ENCODE data around the gene NID1. TPM values are rescaled to one million over a fixed set of nuclear protein-coding genes. Genes with fewer than 3 reads are reported as not detected.

Gene NID1
- total RNA-seq, 1 experiment from 2014 or later = 19.2 TPM

DNA sequence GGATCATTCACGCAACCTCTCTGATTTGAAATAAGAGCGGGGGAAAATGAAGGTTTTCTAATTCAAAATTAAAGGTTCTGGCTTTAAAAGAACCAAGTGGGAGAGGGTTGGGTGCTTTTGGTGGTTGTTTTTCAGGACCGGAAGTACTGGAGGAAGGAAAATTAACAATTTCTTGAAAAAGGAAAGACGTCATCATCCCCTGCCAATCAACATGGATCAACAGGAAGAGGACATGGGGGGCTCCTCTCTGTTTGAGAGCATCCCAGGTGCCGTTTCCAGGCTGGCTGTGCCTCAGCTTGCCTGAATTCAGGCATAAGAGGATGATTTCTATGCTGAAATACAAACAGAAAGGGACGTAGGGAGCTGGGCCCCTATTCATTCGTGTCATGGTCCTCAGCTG, 21.6 kb upstream of the NID1 start:
- CTCF ChIA-PET = no interaction called here
- H3K4me1 Mint-ChIP-seq = peaks cover 5% of the 10 kb centered on the region; the same call in 1 of the 2 replicates
- no peaks in the 10 kb centered on the region for H3K36me3 Mint-ChIP-seq
- H3K9me3 Mint-ChIP-seq = peaks cover 3% of the 10 kb centered on the region; the same call in 1 of the 2 replicates
- DNase-seq (ENCODE audit: low spot score) (no peak), ATAC-seq (no peak)
- TF ChIP-seq GRHL2 (CRISPR knock-in tag; IDR thresholded peaks at IDR 0.05; ENCODE audit: insufficient replicate concordance, severe bottlenecking) (no peak), ZNF671 (CRISPR knock-in tag; IDR thresholded peaks at IDR 0.05) (no peak), PRRX2 (CRISPR knock-in tag; IDR thresholded peaks at IDR 0.05) (no peak), FOXJ3 (CRISPR knock-in tag; IDR thresholded peaks at IDR 0.05; ENCODE audit: borderline replicate concordance) (no peak), ZNF423 (CRISPR knock-in tag; IDR thresholded peaks at IDR 0.05) (no peak), ZNF219 (CRISPR knock-in tag; IDR thresholded peaks at IDR 0.05; ENCODE audit: borderline replicate concordance) (no peak), JUN (CRISPR knock-in tag; IDR thresholded peaks at IDR 0.05) (no peak), MYBL2 (CRISPR knock-in tag; IDR thresholded peaks at IDR 0.05) (no peak), ATF1 (CRISPR knock-in tag; IDR thresholded peaks at IDR 0.05) (no peak), ZNF317 (CRISPR knock-in tag; IDR thresholded peaks at IDR 0.05; ENCODE audit: borderline replicate concordance, low read depth) (no peak), NFATC4 (CRISPR knock-in tag; IDR thresholded peaks at IDR 0.05) (no peak)
- TF ChIP-seq, protein P1, sequence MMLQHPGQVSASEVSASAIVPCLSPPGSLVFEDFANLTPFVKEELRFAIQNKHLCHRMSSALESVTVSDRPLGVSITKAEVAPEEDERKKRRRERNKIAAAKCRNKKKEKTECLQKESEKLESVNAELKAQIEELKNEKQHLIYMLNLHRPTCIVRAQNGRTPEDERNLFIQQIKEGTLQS (CRISPR knock-in tag; conservative IDR thresholded peaks at IDR 0.05) = no peak
- TF ChIP-seq, protein P2, sequence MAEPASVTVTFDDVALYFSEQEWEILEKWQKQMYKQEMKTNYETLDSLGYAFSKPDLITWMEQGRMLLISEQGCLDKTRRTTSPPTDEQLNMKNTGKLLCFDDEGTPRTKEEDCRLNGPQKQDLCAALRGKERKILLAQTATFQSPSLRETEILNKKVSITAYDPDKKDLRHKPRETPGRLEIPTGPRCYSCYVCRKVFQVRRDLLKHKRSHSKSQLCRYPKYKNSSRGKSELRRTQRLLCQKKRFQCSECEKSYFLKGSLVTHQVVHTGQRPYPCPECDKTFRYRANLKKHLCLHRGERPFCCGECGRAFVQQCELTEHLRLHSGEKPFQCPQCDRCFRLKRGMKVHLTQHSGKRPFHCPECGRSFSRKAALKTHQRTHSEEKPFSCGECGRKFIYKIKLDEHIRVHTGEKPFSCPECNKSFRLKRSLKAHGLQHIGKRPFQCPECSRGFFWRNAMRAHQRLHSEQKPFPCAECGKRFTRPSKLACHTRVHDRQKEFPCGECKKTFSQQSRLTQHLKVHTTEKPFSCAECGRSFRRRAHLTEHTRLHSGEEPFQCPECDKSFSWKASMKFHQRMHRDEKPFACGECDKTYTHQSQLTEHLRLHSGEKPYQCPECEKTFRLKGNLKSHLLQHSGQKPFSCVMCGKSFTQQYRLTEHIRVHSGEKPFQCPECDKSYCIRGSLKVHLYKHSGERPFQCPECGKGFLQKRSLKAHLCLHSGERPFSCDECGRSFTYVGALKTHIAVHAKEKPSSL (CRISPR knock-in tag; conservative IDR thresholded peaks at IDR 0.05) = no peak
- H3K27me3 Mint-ChIP-seq (ENCODE audit: low read depth) = no peaks in the 10 kb centered on the region; the same call in 1 of the 2 replicates
- H3K4me3 Mint-ChIP-seq = no peak overlapping the region
- POLR2A ChIA-PET = no interaction called here
- H3K27ac Mint-ChIP-seq = no peak overlapping the region

DNA sequence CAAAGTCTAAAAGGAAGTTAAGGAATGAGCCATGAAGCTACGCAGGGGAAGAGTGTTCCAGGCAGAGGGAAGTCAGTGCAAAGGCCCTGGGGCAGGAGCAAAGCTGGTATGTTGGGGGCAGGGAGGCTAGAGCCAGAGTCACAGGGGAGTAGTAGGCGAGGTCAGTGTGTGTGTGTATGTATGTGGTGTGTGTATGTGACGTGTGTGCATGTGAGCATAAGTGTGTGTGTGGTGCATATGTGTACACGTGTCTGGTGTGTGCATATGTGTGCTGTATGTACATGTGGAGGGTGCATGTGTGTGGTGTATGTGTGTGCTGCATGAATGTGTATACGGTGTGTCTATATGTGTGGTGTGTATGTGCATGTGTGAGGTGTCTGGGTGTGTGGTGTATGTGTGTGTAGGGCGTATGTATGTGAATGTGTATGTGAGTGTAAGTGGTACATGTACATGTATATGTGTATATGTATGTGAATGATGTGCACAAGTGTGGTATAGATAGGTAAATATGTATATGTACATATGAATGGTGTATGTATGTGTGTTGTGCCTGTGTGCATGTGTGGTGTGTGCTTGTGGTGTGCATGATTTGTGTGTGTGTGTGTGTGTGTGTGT, 20.8 kb upstream of the NID1 start:
- ChIA-PET CTCF (no interaction called here), POLR2A (no interaction called here)
- DNase-seq (ENCODE audit: low spot score) (no peak), ATAC-seq (no peak)
- Mint-ChIP-seq H3K4me1 (peaks cover 5% of the 10 kb centered on the region; the same call in 1 of the 2 replicates), H3K27me3 (ENCODE audit: low read depth) (no peaks in the 10 kb centered on the region; the same call in 1 of the 2 replicates), H3K27ac (no peak overlapping the region), H3K4me3 (no peak overlapping the region), H3K9me3 (peaks cover 3% of the 10 kb centered on the region; the same call in 1 of the 2 replicates), H3K36me3 (no peaks in the 10 kb centered on the region)
- TF ChIP-seq CREM (CRISPR knock-in tag; IDR thresholded peaks at IDR 0.05) = no peak
- TF ChIP-seq GTF2I (CRISPR knock-in tag; conservative IDR thresholded peaks at IDR 0.05) = 0 out of 2 replicates have a peak, but pooled peaks have one; percentile 35

DNA sequence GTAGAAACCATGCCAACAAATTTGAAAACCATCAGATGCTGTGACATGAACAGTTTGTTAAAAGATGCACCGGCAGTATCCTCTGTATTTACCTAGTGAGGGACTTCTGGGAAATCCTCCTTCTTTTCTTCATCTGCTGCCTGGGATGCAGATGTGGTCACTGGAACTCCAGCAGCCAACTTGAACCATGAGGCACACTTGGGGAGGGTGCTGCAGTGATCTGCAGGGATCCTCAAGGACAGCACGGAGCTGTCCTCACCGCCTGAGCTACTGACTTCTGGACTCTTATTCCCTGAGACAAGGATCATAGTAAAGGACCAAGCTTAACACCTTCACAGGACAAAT, 19.5 kb upstream of the NID1 start:
- H3K4me3 Mint-ChIP-seq = no peak overlapping the region
- H3K4me1 Mint-ChIP-seq = peaks cover 5% of the 10 kb centered on the region; the same call in 1 of the 2 replicates
- no peaks in the 10 kb centered on the region for H3K36me3 Mint-ChIP-seq
- no peak for ATAC-seq
- DNase-seq (ENCODE audit: low spot score) = no peak
- peaks cover 3% of the 10 kb centered on the region; the same call in 1 of the 2 replicates for H3K9me3 Mint-ChIP-seq
- no peaks in the 10 kb centered on the region; the same call in 1 of the 2 replicates for H3K27me3 Mint-ChIP-seq (ENCODE audit: low read depth)
- ChIA-PET POLR2A (no interaction called here), CTCF (no interaction called here)
- no peak overlapping the region for H3K27ac Mint-ChIP-seq
- TF ChIP-seq ZNF138 (CRISPR knock-in tag; conservative IDR thresholded peaks at IDR 0.05) (no peak), SMAD4 (CRISPR knock-in tag; IDR thresholded peaks at IDR 0.05) (no peak)
- TF ChIP-seq, protein P3, sequence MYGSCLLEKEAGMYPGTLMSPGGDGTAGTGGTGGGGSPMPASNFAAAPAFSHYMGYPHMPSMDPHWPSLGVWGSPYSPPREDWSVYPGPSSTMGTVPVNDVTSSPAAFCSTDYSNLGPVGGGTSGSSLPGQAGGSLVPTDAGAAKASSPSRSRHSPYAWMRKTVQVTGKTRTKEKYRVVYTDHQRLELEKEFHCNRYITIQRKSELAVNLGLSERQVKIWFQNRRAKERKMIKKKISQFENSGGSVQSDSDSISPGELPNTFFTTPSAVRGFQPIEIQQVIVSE (CRISPR knock-in tag; IDR thresholded peaks at IDR 0.05; ENCODE audit: borderline replicate concordance) = no peak
- TF ChIP-seq, protein P4, sequence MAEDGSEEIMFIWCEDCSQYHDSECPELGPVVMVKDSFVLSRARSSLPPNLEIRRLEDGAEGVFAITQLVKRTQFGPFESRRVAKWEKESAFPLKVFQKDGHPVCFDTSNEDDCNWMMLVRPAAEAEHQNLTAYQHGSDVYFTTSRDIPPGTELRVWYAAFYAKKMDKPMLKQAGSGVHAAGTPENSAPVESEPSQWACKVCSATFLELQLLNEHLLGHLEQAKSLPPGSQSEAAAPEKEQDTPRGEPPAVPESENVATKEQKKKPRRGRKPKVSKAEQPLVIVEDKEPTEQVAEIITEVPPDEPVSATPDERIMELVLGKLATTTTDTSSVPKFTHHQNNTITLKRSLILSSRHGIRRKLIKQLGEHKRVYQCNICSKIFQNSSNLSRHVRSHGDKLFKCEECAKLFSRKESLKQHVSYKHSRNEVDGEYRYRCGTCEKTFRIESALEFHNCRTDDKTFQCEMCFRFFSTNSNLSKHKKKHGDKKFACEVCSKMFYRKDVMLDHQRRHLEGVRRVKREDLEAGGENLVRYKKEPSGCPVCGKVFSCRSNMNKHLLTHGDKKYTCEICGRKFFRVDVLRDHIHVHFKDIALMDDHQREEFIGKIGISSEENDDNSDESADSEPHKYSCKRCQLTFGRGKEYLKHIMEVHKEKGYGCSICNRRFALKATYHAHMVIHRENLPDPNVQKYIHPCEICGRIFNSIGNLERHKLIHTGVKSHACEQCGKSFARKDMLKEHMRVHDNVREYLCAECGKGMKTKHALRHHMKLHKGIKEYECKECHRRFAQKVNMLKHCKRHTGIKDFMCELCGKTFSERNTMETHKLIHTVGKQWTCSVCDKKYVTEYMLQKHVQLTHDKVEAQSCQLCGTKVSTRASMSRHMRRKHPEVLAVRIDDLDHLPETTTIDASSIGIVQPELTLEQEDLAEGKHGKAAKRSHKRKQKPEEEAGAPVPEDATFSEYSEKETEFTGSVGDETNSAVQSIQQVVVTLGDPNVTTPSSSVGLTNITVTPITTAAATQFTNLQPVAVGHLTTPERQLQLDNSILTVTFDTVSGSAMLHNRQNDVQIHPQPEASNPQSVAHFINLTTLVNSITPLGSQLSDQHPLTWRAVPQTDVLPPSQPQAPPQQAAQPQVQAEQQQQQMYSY (CRISPR knock-in tag; IDR thresholded peaks at IDR 0.05) = no peak
- TF ChIP-seq, protein P5, sequence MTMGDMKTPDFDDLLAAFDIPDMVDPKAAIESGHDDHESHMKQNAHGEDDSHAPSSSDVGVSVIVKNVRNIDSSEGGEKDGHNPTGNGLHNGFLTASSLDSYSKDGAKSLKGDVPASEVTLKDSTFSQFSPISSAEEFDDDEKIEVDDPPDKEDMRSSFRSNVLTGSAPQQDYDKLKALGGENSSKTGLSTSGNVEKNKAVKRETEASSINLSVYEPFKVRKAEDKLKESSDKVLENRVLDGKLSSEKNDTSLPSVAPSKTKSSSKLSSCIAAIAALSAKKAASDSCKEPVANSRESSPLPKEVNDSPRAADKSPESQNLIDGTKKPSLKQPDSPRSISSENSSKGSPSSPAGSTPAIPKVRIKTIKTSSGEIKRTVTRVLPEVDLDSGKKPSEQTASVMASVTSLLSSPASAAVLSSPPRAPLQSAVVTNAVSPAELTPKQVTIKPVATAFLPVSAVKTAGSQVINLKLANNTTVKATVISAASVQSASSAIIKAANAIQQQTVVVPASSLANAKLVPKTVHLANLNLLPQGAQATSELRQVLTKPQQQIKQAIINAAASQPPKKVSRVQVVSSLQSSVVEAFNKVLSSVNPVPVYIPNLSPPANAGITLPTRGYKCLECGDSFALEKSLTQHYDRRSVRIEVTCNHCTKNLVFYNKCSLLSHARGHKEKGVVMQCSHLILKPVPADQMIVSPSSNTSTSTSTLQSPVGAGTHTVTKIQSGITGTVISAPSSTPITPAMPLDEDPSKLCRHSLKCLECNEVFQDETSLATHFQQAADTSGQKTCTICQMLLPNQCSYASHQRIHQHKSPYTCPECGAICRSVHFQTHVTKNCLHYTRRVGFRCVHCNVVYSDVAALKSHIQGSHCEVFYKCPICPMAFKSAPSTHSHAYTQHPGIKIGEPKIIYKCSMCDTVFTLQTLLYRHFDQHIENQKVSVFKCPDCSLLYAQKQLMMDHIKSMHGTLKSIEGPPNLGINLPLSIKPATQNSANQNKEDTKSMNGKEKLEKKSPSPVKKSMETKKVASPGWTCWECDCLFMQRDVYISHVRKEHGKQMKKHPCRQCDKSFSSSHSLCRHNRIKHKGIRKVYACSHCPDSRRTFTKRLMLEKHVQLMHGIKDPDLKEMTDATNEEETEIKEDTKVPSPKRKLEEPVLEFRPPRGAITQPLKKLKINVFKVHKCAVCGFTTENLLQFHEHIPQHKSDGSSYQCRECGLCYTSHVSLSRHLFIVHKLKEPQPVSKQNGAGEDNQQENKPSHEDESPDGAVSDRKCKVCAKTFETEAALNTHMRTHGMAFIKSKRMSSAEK (CRISPR knock-in tag; IDR thresholded peaks at IDR 0.05; ENCODE audit: borderline replicate concordance) = no peak
